BE2C (cell line): Measurements from ENCODE around the gene STK32C.

Experiments used
- DNase-seq: peaks from one replicate; pipeline ENCODE4 v3.0.0-alpha.2; 2020
- H3K27me3 ChIP-seq: fragments of 250-450 bp; sonication (Bioruptor Pico); 2 replicates; pipeline ENCODE4 v1.5.1; 2020; ENCODE audit warnings: mild to moderate bottlenecking
- H3K36me3 ChIP-seq: fragments of 250-450 bp; sonication (Bioruptor Pico); 2 replicates; pipeline ENCODE4 v1.5.1; 2020; ENCODE audit warnings: mild to moderate bottlenecking
- H3K4me1 ChIP-seq: fragments of 250-450 bp; sonication (Bioruptor Pico); 2 replicates; pipeline ENCODE4 v1.5.1; 2020
- H3K4me3 ChIP-seq: 2 replicates; pipeline ENCODE4 v1.5.1; 2011; ENCODE audit warnings: low read depth, low read length
- H3K9me3 ChIP-seq: fragments of 250-450 bp; sonication (Bioruptor Pico); 2 replicates; pipeline ENCODE4 v1.5.1; 2020
- CTCF ChIP-seq: IDR thresholded peaks from 2 replicates; pipeline ENCODE4 v1.5.1; 2012; ENCODE audit warnings: mild to moderate bottlenecking, low read depth, low read length

The STK32C gene

DNA sequence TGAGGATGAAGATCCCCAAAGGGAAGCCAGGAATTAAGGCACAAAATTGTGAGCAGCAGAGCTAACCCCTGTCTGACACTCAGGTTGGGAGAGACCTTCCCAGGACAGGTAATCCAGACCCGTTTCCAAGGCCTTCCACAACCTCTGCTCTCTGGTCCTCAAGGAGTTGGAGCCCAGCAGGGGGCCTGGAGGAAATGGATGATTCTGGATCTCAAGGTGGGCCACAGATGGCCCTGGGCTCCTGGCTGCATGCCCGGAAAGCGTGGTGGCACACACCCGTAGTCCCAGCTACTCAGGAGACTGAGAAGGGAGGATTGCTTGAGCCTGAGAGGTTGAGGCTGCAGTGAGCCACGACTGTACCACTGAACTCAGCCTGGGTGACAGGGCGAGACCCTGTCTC is 78.7 kb downstream of the STK32C start:
- Histone ChIP-seq H3K4me3 (no peak overlapping the region), H3K9me3 (no peaks in the 10 kb centered on the region), H3K27me3 (no peaks in the 10 kb centered on the region), H3K36me3 (no peaks in the 10 kb centered on the region), H3K4me1 (no peaks in the 10 kb centered on the region)
- DNase-seq: no peak
- no peak for TF ChIP-seq CTCF

DNA sequence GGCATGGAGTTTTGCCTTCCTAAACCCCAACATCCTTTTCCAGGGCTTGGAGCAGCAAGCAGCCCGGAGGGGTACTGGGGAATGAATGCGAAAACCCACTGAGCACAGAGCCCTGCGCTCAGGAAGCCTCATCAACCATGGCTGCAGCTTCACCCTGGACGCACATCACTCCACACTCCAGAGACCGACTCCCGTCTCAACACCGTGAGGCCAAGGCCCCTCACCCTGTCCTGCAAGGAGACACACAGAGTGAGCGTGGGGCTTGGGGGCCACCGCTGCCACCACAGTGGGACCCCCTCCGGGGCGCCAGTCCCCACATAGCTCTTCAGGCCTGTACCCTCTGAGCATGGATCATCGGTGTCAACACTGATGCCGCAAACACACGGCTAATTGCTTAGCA is 79.1 kb downstream of the STK32C start:
- H3K9me3 ChIP-seq: no peaks in the 10 kb centered on the region
- no peak for DNase-seq
- H3K4me1 ChIP-seq: no peaks in the 10 kb centered on the region
- TF ChIP-seq CTCF: no peak
- no peaks in the 10 kb centered on the region for H3K27me3 ChIP-seq
- H3K36me3 ChIP-seq: no peaks in the 10 kb centered on the region
- H3K4me3 ChIP-seq: no peak overlapping the region

DNA sequence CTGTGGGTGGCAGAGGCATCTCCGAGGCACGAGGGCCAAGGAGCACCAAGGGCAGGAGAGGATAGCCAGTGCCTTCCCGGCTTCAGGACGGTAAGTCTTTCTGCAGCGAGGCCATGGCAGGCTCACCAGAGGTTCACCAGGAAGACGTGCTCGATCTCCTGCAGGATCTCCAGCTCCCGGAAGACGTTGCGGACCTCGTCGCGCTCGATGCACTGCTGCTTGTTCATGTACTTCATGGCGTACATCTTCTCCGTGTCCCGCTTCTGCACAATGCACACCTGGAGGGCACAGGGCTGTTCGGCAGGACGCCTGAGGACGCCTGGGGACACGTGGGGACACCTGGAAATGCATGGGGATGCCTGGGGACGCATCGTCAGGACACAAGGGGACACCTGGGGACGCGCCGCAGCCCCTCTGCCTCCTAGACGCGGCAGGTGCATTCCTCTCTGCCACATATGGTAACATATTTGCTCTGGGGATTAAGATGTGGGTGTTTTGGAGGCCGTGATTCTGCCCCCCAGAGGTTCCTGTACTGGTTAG is 79.8 kb downstream of the STK32C start:
- TF ChIP-seq CTCF: no peak
- no peak for DNase-seq
- H3K4me1 ChIP-seq: no peaks in the 10 kb centered on the region

GRCh38 chr10:132226586-132227405 is 81.0 kb downstream of the STK32C start:
- H3K27me3 ChIP-seq: no peaks in the 10 kb centered on the region
- no peak overlapping the region for H3K4me3 ChIP-seq
- no peaks in the 10 kb centered on the region for H3K9me3 ChIP-seq
- no peaks in the 10 kb centered on the region for H3K4me1 ChIP-seq
- TF ChIP-seq CTCF: no peak
- H3K36me3 ChIP-seq: no peaks in the 10 kb centered on the region
- DNase-seq: no peak

More for the DNA sequence above, 79.8 kb downstream of the STK32C start:
- no peaks in the 10 kb centered on the region for H3K9me3 ChIP-seq
- no peak overlapping the region for H3K4me3 ChIP-seq
- H3K27me3 ChIP-seq: no peaks in the 10 kb centered on the region
- H3K36me3 ChIP-seq: no peaks in the 10 kb centered on the region

DNA sequence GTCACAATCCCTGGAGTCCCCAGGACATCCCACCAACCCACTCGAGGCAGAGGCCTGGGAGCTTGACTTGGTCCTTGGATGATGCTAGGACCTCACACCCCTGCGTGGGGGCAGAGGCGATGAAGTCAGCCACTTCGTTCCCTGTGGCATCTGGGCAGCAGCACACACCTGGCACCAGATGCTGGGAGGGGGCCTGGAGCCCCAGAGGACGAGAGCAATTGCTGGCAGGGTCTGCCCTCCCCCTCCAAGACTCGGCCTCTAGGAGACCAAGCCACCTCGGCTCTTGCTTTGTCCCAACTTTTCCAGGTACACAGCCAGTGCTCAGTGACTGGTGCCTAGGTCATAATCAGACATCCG is 81.9 kb downstream of the STK32C start:
- Histone ChIP-seq H3K9me3 (no peaks in the 10 kb centered on the region), H3K4me3 (no peak overlapping the region), H3K4me1 (no peaks in the 10 kb centered on the region), H3K27me3 (no peaks in the 10 kb centered on the region), H3K36me3 (no peaks in the 10 kb centered on the region)
- TF ChIP-seq CTCF: no peak
- no peak for DNase-seq
